Astrocyte of the hippocampus (primary cell): ENCODE results near the gene THSD1.
A peak's percentile ranks its signal among the peaks of the same experiment; 100 is the strongest.

Experiments used
- DNase-seq: peaks from one replicate; pipeline ENCODE4 v3.0.0; 2011; ENCODE audit warnings: low read depth, low spot score

Gene THSD1, protein sequence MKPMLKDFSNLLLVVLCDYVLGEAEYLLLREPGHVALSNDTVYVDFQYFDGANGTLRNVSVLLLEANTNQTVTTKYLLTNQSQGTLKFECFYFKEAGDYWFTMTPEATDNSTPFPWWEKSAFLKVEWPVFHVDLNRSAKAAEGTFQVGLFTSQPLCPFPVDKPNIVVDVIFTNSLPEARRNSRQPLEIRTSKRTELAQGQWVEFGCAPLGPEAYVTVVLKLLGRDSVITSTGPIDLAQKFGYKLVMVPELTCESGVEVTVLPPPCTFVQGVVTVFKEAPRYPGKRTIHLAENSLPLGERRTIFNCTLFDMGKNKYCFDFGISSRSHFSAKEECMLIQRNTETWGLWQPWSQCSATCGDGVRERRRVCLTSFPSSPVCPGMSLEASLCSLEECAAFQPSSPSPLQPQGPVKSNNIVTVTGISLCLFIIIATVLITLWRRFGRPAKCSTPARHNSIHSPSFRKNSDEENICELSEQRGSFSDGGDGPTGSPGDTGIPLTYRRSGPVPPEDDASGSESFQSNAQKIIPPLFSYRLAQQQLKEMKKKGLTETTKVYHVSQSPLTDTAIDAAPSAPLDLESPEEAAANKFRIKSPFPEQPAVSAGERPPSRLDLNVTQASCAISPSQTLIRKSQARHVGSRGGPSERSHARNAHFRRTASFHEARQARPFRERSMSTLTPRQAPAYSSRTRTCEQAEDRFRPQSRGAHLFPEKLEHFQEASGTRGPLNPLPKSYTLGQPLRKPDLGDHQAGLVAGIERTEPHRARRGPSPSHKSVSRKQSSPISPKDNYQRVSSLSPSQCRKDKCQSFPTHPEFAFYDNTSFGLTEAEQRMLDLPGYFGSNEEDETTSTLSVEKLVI

DNA sequence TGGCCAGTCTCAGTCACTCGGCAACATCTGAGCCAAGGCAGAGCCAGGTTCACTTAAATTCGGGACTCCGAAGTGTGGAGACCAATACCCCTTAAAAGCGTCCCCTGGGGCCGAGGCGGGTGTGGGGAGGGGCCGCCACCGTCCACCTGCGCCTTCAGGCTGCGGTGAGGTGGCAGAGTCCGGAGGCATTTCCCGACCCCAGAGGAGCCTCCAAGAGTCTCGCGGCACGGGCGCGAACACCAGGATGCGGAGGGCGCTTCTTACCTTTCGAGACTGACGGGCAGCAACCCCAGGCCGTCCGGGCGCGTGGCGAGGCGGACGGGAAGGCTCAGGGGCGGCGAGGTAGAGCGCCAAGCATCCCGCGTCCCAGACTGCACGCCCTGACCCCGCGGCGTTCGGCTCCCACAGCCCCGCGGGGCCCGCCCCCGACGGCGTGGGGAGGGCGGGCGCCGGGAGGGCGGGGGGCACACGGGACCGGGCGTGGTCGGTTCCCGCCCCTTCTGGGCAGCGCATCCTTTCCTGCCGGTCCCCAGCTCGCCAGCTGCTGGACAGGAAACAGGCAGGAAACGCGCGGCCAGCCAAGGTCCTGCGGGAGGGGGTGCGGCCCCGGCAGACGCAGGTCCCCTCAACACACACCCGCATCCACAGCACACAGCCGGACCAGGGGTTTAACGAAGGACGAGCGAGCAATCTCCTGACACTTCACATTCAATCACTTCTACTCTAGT is at the start of gene THSD1:
TSS of gene THSD1 (minus strand) at position 406 of the 728 bp plus-strand sequence. CDS start 3,572 bp downstream, outside the sequence.
- DNase-seq: peak; percentile 53

DNA sequence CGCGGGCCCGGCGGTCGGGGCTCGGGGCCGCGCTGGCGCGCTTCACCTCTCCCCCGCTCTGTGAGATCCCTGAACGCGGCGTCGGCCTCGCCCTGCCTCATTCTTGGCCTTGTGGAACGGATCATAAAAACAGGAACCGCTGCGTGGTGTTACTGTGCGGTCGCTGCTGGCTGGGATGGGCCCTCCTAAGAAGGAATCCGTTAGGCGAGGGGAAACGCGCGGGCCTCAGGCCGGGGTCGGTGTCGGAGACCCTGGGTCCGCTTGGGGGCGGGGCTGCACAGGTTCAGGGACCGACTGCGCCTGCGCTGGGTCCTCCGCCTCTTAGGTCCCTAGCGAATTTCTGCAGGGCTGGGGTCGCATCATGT is 49.7 kb upstream of the THSD1 start:
- DNase-seq: peak; percentile 87

DNA sequence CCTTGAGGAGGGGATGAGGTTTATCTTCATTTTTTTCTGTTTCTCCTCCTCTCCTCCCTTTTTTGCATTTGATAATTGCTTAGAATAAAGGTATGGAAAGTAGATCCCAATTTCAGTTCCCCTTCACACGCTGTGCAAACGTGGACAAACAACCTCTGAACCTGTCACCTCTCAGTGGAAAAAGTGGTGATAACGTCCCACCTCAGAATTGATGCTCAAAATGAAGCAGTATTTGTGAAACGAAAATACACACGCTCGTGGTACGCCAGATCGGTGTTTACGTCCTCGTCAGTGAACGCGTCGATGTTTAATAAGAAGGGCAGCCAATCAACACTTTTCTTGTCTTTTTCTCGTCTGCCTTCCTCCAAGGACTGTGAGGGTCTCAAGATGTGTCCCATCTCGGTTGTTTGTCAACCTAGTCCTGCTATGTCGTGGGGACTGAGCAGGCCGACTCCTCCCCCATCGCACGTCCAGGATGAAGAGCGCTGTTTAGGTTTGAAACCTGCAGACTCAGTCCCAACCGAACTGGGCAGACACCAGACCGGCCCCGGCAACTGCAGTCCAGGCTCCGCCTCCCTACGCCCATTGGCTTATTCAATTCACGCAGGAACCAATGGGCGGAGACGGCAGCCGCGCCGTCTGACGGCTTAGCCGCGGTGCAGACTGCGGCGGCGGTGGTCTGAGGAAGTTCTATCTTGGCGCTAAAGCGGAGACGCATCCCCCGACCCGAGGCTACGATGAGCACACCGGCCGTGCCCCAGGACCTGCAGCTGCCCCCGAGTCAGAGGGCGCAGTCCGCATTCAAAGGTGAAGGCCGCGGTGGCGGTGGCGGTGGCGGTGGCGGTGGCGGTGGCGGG is 49.1 kb upstream of the THSD1 start, which contains the start of gene CKAP2:
TSS of gene CKAP2 (plus strand) at position 659 of the 857 bp plus-strand sequence. CDS start at position 738, 79 bp downstream.
- DNase-seq: peak; percentile 98

DNA sequence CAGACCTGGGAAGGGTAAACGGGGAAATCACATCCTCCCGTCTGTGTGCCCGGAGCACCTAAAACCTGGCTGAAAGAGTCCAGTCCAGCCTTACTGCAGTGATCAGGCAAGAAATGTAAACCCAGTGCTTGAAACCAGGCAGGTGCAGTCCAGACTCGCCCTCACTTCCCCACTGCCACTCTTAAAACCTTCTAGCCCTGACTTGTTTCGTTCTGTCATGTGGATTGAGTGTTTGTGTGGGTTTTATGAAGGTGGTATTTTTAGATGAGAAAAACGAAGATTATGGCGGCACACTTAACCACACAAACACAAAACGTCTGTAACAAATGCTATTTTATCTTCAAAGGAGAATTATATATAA is 48.5 kb upstream of the THSD1 start:
- peak; percentile 26 for DNase-seq

DNA sequence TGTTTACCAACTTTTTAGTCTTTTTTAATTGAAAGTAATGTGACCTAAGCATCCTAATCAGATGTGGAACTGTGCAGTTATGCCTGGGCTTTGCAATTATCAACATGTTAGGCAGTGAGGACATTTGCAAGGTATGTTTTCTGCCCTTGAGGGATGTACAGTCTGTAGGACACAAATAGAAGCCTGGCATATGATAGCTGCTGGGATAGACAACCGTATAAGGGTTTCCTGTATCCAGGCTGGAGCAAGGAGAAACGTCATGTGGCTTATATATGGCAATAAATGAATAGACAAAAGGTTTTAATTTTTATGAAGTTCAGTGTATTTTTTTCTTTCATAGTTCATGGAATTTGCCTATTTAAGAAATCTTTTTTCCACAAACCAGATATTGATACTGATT is 46.5 kb upstream of the THSD1 start:
- DNase-seq: no peak

DNA sequence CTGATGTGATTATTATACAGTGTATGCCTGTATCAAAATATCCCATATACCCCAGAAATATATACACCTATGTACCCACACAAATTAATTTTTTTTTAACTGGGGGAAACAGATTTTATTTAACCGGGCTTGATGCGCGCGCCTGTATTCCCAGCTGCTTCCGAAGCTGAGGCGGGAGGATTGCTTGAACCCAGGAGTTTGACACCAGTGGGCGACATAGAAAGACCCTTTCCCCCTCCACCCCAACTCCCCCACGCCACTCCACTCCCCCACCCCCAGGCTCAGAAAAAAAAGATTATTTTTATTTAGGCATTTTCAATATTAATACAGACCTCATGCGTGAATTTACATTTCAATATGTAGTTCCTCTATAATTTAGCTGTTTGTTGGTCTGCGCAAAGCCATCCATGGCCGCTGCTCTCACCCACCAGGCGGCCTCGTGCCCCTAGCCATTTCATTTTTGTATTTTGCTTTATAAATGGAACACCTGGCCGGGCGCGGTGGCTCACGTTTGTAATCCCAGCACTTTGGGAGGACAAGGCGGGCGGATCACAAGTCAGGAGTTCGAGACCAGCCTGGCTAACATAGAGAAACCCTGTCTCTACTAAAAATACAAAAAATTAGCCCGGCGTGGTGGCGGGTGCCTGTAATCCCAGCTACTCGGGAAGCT is 45.3 kb upstream of the THSD1 start:
- DNase-seq: no peak

DNA sequence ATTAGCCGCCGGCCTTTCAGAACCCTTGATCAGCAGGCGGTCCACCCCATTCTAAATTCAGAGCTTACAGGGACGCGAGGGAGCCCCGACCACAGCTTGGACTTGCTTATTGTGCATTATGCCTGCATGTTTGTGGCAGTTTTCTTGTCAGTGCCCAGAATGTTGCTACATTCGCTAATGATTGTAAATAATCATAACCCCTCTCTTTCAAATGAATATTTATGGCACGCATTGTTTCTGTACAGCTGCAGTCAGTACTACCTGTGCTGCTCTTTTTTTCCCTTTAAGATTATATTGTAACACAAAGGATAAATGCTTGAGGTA is 44.8 kb upstream of the THSD1 start:
- no peak for DNase-seq

DNA sequence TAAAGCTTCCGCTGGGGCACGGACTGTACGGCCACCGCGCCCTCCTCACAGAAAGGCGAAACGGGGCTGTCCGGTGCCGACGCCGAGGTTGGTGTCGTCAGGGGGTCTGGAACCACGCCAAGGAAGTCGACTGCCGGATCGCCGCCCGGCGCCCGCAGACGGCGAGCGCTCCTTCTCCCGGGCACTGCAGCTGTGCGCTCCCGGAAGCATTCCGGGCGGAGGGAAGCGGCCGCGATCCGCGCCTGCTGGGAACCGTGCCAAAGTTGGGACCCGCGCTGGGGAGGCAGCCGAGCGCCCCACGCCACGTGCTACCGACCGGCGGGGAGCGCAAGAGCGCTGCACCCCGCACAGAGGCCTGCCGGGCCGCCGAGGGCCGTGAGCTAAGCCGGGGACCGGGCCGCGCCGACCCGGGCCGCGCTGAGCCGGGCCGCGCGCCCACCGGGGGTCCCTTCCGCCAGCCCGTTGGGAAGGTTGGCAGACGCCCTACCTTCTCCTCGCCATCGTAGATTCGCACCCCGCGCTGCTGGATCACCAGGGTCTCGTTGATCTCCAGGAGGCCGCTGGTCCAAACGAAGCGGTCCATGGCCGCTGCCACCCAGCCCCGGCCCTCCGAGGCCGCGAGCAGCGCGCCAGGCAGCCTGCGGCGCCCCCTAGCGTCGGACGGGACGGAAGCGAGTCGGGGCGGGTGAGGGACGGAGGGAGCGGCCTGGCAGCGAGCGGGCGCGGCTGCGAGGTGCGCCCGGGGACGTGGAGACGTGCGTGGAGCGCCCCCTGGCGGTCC is 44.2 kb upstream of the THSD1 start, which contains the start of gene VPS36:
TSS of gene VPS36 (minus strand) at position 623 of the 781 bp plus-strand sequence. CDS start at position 583, 40 bp downstream.
- peak; percentile 99 for DNase-seq

DNA sequence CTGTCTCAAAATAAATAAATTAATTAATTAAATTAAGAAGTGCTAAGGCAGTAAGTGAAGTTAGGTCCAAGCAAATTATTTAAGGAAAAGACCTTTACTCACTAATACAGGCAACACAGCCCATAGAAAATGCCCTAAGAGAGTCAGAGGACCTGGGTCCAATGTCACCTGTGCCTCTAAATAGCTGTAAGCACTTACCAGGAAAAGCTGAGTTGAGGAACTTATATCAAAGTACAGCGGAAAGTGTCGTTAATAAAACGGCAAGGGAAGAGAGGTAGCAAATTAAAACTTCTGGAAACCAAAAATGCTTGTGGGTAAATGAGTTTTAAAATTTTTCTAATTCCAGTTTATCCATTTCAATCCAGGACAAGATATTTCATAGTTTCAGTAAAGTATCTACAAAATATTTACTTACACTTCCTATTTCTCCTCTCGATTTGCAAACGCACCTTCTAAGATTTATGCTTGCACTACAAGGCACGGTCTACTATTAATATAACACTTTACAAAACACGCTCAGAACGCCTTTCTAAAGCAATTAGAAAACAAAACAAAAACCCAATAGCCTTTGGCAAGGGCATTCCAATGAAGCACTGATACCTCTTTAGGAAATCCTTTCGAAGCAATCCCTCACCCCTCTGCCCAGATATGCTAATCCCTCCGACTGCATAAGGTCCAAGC is 43.5 kb upstream of the THSD1 start:
- DNase-seq: peak; percentile 20

DNA sequence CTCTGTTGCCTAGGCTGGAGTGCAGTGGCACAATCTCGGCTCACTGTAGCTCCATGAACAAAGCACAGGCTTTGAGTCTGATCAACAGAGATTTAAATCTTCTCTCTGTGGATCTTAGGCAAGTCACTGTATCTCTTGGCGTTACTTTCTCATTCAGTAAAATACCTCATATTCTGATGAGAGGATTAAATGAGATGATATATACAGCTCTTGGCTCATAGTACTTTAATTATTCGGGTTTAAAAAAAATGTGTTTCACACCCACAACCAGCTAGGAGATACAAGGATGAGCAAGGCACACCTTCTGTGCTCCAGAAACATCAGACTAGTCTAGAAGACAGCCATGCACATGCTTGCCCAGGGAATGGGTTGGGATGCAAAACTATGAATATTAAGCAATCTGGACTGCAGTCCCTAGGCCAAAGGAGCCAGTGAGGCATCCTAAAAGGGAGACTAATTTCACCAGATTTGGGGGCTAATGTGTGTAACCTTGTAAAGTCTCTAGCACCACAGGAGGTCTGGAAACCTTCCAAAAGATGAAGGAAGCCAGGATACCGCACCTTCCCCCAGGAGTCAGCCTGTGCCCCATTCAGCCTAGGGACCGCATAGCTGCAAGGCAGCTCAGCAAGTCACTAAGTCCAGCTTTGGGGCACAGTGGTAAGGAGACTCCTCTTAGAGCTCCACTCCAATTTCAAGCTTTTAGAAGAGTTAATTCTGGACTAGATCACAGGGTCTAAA is 42.0 kb upstream of the THSD1 start:
- DNase-seq: no peak

DNA sequence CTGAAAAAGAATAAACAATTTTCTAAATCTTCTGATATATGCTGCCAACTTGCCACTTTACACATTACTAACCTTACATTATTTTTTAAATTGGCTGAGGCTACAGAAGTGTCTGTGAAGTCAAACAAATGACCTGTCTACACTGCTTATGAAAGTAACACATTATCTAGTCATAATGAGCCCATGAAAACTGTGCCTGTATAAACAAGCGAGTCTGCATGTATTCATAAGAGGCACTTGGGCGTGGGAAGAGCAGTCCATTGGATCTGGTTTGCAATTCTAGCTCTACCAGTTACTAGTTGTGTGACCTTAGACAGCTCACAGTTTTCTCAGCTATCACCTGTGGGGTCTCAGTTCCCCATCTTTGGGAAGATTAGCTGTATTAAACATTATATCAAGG is 41.4 kb upstream of the THSD1 start:
- DNase-seq: no peak

DNA sequence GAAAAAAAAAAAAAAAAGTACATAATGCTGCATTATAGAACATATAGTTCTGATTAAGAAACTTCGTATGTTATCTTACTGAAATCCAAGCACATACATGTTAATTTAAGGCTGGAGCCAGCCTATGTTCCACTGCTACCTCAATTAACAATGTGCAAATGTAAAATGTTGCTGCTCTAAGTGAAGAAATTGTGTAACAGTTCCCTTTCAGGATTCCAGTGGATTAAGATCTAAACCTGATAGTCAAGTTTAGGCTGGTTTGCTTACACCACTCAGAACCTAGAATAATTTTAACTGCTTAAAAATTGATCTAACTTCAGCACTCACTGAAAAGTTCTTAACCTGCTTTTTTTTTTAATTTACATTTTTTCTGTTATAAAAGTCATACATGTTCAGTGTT is 40.3 kb upstream of the THSD1 start:
- DNase-seq: no peak

DNA sequence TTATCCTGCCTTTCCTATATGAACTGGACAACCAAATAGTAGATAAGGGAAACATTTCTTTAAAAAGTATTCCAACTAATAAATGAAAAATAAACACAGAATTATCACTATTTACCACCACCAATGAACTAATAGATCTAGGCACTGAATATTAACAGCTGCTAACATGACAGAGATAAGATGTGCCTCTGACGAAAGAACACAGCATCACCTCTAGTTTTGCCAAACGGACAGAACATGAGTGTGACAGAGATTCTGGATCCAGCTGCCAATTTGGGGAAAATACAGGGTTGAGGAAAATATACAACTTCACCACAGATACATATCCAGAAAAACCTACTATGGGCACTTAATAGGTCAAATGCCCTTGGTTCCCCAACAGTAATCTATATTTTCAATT is 26.5 kb upstream of the THSD1 start:
- no peak for DNase-seq

DNA sequence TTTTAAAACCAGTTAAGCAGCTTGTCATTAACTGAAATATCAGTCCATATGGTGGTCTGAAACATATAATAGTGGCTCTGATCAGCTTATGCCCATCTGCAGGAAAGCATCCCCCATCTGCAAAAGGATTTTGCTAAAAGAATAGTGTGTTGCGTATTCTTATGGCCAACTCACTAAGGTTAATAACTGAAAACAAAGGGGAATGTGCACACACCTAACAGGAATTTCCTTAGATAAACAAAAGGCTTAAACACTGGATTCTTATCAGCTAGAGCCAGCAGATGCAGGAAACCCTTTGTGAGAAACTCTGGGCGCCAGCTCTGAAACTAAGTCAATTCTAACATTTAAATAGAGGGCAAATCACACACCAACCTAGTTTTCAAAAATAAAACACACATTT is 22.3 kb upstream of the THSD1 start:
- peak; percentile 38 for DNase-seq

DNA sequence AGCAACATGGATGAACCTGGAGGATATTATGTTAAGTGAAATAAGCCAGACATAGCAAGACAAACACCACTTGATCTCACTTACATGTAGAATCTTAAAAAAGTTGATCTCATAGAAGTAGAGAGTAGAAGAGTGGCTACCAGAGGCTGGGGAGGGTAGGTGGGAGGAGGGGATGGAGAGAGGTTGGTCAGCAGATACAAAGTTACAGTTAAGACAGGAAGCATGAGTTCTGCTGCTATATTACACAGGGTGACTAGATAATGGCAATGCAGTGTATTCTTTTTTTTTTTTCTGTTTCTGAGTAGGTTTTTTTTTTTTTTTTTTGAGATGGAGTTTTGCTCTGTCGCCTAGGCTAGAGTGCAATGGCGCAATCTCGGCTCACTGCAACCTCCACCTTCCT is 15.2 kb upstream of the THSD1 start:
- no peak for DNase-seq

DNA sequence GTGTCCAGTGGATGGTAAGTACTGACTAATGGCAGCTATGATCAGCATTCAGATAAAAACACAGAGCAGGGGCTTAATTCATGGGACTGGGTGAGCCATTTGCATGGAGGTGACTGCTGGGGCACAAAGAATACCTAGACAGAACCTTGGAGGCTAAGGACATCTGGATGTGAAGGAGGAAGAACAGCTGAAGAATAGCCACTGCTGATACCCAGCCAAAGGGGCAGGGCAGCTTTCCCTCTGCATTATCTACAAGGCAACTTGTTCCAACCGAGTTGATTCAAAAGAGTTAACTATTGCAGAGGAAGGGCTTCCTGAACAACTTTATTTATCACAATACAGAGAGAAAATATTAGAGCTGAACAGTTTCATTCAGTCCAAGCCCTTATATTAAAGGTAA is 13.1 kb upstream of the THSD1 start:
- no peak for DNase-seq

DNA sequence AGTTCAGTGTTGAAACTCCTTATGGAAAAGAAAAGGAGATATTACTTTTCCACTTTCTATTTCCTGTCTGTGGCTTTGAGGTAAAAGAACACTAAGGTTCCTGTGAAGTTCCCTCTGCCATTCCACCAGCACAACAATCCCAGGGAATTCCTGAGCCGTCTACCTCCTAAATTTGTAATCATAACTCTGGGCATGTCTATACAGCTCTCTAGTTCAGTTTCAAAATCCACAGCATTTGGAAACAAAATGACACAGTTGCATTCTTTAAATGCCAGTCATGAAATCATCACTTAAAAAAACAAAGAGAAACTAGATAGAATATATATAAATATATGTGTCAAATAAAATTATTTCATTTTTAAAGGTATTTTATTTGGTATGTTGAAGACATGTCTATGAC is 9.0 kb upstream of the THSD1 start:
- DNase-seq: peak; percentile 51

DNA sequence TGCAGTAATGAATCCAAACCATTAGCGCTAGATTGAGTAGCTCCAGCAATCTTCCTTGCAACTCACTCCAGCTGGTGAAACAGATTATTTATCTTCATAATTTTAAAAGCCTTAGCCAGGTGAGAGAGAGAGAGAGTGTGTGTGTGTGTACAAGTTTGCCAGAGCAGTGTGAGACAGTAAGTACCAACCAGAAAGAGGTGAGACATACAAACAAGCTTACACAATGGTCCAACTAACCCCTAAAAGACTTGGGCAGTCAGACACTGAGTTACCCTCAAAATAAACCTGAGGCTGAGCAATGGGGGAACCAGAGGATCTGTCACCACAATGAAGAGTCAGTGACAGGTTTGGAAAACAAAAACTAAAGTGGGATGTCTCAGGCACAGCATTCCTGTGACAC is 8.1 kb upstream of the THSD1 start:
- no peak for DNase-seq

DNA sequence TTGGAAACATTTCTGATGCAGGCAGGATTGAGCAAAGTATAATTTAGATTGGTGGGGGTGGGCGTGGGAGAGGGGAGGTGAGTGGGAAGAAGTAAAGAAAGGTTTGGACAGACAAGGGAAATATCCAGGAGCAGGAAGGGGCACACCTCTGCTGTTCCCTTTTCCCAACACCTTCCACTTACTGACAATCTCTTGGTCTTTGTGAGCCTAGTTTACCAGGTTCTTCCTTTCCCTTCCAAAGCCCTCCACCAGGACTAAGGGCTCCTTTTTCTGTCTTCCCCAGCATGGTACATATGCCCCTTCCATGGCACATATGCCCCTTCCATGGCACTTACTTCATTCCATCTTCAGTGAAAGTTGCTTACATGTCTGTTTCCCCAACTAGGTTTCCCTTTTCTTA is 6.2 kb upstream of the THSD1 start:
- no peak for DNase-seq
